Stimulated activated CD8-positive, alpha-beta memory T cell treated with anti-CD3 and anti-CD28 coated beads, Interleukin-15, amount 100 ng/mL, for 48 hours (primary cell): ENCODE results near the gene RMP24.
"Not testable (repeated sequence)": the region's sequence is repeated elsewhere in the genome, so short reads cannot be mapped to it uniquely, and the experiment has no call there.

ENCODE experiments used
- DNase-seq, 2 donors: peaks; one replicate each; pipeline ENCODE4 v3.0.0-alpha.2; 2020; ENCODE audit warnings: low read depth in 2 of 2

RMP24 gene

GRCh38 chr18:35968278-35968880, 4.1 kb upstream of the RMP24 start:
- no peak for DNase-seq

DNA sequence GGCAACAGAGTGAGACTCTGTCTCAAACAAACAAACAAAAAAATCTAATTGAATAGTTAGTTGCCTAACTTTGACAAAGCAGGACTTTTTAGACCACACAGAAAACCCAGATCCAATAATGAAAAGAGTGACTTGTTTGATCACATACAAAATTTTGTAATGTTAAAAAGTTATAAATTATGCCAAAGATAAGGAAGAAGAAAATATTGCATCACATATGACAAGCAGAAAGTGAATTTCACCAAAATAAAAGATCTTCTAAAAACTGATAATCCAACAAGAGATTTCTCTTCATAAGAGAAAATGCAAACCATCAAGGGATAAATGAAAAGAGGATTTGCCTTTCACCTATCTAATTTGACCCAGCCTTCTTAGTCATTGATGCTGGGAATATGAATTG, 2.8 kb upstream of the RMP24 start:
- no peak for DNase-seq

- DNase-seq: no peak
Measured at GRCh38 chr18:35971661-35972196, 750 bp upstream of the RMP24 start.

DNA sequence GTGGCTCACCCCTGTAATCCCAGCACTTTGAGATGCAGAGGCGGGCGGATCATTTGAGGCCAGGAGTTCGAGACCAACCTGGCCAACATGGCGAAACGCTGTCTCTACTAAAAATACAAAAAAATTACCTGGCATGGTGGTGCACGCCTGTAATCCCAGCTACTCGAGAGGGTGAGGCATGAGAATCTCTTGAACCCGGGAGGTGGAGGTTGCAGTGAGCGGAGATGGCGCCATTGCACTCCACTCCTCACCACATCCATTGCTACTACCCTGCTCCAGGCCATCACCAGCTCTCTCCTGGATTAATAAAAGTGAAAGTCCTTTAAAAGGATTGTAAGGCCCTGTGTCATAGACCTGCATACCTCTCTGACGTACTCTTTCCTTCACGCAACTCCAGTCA, 1.2 kb downstream of the RMP24 start:
- no peak for DNase-seq

DNA sequence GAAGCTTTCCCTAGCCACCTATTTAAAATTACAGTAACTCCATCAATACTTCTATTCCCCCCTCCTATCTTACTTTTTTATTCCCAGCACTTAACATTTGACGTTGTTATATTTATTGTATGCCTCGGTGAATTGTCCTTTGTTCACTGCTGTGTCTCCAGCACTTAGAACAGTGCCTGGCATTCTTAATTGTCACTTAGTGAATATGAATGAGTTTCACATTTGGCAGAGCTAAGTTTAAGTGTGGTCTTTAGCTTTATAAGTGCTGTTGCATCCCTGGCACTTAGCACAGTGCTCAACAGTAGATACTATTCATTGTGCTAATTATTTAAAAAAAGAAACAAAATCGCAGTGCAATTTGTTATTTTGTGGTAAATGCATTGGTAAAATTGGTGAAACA, 1.7 kb downstream of the RMP24 start:
- no peak for DNase-seq

DNA sequence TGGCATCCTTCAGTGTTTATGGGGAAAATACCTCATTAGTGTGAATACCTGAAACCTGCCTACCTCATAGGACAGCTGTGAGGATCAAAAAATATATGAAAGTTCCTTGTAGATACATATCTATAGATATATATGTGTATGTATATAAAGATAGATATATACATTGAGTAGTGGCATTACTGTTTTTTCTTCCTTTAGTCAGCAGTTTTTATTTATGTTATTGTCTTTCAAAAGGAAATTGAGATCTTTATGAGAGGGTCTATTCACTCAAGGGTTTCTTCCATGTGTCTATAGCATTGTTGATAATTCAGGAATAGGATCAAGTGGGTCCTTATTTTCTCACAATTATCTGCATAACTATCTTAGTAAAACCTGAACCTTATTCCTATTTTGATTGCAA, 6.6 kb downstream of the RMP24 start:
- DNase-seq: no peak

DNA sequence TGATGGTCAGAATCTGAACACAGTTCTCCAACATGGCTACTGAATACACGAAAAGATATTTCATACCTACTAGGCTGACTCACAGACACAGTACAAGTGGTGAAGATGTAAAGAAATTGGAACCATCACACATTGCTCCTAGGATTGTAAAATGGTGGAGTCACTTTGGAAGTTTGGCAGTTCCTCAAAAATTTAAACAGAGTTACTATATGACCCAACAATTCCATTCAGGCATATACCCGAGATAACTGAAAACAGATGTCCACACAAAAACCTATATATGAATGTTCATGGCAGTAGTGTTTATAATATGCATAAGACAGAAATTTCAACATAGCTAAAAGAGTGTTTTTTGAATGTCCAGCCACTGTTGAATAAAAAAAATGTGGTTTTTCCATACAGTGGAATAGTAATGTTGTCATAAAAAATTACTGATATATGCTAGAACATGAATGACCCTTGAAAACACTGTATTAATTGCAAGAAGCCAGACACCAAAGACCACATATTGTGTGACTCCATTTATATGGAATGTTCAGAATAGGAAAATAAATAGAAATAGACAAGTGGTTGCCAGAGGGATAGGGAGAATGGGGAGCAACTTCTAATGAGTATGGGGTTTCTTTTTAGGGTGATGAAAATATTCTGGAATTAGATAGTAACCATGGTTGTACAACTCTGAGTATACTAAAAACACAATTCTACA, 10.1 kb downstream of the RMP24 start:
- DNase-seq: no peak

DNA sequence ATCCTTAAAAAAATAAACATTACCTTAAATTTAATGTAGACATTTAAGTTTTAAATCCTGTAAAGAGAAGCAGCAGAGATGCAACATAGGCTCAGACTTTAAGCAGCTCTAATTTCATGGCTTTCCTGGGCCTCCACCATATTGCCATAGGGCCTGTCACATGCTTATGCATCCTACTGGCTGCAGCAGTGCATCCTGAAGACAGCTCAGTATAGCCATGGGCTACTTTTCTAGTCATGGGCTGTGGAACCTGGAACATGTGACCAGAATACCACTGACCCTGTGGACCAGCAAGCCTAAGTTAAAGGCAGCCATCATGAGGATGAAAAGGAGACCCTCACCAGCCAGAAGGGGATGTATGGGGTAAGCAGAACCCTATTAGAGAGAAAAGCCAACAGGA, 10.7 kb downstream of the RMP24 start:
- no peak for DNase-seq

DNA sequence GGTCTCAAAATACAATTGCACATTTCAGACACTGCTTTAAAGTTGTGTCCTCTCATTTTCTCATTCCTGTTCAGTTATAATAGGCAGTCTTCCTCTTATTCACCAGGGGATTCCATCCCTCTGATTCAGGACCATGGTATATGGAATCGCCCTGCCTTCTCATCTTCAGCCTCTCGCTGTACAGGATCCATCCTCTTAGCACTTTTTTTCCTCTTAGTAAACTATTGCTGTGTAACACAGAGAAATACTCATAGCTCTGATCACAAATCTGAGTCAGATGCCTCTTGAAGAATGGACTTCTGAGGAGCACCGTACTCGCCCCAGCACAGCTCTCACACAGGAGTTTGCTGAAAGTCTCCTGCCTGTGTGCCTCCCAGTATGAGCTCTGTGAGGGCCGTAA, 11.3 kb downstream of the RMP24 start:
- DNase-seq: no peak

- DNase-seq: no peak
Measured at GRCh38 chr18:35991696-35992095, 19.2 kb downstream of the RMP24 start.

- no peak for DNase-seq
Measured at GRCh38 chr18:35993013-35993412, 20.5 kb downstream of the RMP24 start.

DNA sequence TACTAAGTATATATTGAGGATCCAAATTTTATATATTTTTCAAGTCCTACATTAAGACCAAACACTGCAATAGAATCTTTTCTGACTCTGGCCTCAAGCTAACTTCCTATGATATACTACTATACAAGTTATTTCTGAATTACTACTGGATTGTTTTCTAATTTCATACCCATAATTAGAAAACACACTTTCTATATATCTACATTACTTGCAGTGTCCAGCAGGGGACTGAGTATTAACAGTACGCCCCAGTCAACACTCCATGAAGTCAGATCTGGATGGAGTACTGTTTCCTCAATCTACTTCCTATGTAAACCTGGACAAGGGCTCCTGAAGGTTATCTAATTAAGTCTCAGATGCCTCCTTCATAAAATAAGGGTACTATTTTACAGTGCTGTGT, 26.5 kb downstream of the RMP24 start:
- no peak for DNase-seq

- no peak for DNase-seq
Measured at GRCh38 chr18:35999925-36000324, 27.4 kb downstream of the RMP24 start.

DNA sequence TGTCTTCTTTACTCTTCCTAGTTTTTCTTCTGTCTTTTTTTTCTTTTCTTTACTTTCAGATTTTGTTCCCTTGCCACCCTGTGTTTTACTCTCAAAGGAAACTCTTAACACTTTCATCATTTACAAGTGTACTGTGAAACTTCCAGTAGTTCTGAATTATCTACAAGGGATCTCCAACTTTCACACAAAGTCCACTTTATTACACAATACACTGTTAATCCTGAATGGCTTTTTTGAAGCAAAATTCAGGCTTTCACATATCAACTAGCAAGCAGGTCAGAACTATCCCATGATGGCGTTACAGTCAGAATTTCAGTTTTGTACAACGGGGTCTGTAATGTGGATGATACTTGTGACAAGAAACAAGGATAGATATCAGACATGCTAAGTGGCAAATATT, 34.5 kb downstream of the RMP24 start:
- DNase-seq: no peak

- DNase-seq: no peak
Measured at GRCh38 chr18:36009214-36009613, 36.7 kb downstream of the RMP24 start.

DNA sequence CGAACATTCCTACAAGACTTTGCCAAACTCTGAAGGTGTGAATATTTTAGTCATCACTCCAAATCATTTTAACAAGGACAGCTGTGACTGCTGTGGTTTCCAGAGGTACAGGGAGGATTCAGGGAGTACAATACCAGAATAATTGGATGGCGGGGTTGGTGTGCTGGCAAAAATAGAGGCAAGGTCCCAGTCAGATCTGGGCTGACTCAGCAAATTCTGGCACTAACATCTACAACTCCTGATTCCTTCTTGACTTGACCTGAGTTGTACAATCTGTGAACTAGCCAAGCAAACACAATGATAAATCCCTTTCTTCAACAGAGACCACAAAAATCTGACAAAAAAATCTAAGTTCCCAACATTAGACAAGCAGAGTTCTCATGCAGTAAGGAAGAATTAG, 40.4 kb downstream of the RMP24 start:
- DNase-seq: no peak

DNA sequence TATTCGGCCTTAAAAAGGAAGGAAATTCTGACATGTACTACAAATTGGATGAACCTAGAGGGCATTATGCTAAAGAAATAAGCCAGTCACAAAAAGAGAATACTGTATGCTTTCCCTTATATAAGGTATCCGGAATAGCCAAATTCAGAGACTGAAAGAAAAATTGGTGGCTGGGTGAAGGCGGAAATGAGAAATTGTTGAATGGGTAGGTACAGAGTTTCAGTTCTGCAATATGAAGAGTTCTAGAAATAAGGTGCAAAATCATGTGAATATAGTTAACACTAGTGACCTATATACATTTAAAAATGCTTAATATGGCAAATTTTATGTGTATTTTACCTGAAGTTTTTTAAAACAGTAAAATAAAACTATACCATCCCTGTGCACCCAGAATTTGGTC, 43.1 kb downstream of the RMP24 start:
- DNase-seq: no peak

GRCh38 chr18:36017232-36017631, 44.8 kb downstream of the RMP24 start:
- DNase-seq: no peak

- no peak for DNase-seq
Measured at GRCh38 chr18:36020174-36020711, 47.8 kb downstream of the RMP24 start.

DNA sequence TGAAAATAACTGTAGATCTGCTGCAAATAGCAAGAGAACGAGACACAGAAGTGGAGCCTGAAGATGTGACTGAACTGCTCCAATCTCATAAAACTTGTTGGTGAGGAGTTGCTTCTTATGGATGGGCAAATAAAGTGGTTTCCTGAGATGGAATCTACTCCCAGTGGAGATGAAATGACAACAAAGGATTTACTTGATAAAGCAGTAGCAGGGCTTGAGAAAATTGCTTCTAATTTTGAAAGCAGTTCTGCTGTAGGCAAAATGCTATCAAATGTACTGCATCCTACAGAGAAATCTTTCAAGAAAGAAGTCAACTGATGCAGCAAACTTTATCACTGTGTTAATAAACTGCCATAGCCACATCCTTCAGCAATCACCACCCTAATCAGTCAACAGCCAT, 50.9 kb downstream of the RMP24 start:
- DNase-seq: no peak

DNA sequence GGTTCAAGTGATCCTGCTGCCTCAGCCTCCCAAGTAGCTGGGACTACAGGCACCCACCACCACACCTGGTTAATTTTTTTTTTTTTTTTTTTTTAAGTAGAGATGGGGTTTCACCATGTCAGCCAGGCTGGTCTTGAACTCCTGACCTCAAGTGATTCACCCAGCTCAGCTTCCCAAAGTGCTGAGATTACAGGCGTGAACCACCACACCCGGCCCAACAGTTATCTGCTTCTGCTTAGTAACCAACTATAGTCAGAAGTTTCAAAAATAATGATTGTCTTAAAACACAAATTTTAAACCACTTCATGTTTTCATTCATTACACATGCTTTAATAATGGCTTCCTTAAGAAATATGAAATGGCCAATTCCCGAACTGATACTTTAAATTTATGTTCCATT, 51.8 kb downstream of the RMP24 start:
- DNase-seq: not testable (repeated sequence)

- DNase-seq: no peak
Measured at GRCh38 chr18:36025025-36025424, 52.5 kb downstream of the RMP24 start.

- DNase-seq: no peak
Measured at GRCh38 chr18:36028859-36029258, 56.4 kb downstream of the RMP24 start.
